Measurements from ENCODE around the gene NAGLU.

GRCh38 chr17:42563143-42563509, 27.1 kb downstream of the NAGLU start:
- no peak for TF ChIP-seq POLR2A (IDR thresholded peaks at IDR 0.05)
- TF ChIP-seq CTCF (IDR thresholded peaks at IDR 0.05): no peak
